ENCODE data around the gene SNX6.

GRCh38 chr14:34614638-34615037 is 15.3 kb downstream of the SNX6 start:
- TF ChIP-seq CTCF (IDR thresholded peaks at IDR 0.05) (no peak), POLR2A (IDR thresholded peaks at IDR 0.05) (no peak)

All from body of pancreas (tissue), 4 donors.